ENCODE results near the gene FRMPD2. TPM values are rescaled to one million over a fixed set of nuclear protein-coding genes. Genes with fewer than 3 reads are reported as not detected.

Gene FRMPD2
- total and polyA plus RNA-seq, 4 donors = 0.28 TPM; not detected in 3

DNA sequence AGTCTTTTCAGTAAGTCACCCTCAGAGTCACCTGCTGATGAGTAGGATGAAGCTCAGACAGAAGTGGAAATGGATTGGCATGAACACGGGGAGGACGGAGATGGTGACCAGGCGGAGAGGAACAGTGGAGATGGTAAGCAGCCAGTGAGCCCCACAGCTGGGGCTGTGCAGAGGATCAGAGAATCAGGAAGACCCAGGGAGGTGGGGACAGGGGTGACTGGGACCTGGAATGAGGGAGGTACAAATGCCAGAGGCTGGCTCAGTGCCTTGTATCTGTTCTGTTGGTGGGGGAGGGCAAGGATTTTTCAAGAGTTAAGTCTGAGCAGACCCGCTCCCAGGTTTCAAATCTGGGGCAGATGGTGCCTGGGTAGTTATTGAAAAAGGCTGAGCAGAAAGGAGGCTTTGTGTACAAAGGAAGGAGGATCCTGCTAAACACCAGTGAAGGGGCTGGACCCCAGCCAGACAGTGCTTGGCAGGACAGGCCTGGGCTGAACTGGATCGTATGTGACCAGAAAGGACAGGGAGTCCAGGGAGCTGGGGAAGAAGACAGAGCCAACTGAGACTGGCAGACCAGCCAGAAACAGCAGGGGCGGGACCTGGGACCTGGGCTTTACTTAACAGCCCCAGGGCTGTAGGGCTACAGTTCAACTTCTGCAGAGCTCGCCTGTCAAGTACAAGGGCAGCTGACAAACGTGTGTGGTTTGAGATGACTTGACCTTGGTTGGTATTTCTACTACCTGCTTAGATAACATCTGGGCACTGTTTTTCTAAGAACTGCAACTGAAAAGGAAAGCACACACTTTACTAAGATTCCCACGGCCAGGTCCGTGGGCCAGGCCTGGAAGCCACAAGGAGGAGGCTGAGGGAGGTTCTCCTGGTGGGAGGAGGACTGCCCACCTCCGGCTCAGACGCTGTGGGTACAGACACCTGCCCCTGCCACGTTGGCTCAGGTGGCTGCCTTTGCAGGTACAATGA lies 13.2 kb upstream of the FRMPD2 start:
- Histone ChIP-seq H3K27ac (ENCODE audit: low read depth in 1 of 2, low read length in 2 of 2) (no peak overlapping the region), H3K36me3 (ENCODE audit: control insufficient read depth in 4 of 4, insufficient read depth in 3 of 4, low read depth in 1 of 4, low read length in 3 of 4) (no peaks in the 10 kb centered on the region), H3K9me3 (ENCODE audit: control insufficient read depth in 4 of 4, low read length in 3 of 4) (peaks cover 6 to 10% (median 8%) of the 10 kb centered on the region in 4 donors), H3K4me1 (ENCODE audit: control insufficient read depth in 4 of 4, insufficient read depth in 4 of 4, low read length in 3 of 4) (no peaks in the 10 kb centered on the region), H3K27me3 (ENCODE audit: control insufficient read depth in 4 of 4, insufficient read depth in 4 of 4, low read length in 3 of 4) (peaks cover 0 to 4% (median 0%) of the 10 kb centered on the region in 4 donors), H3K9ac (ENCODE audit: low read depth in 1 of 2, low read length in 2 of 2) (no peak overlapping the region), H3K4me3 (ENCODE audit: low read depth in 1 of 3, low read length in 3 of 3) (no peak overlapping the region)
- TF ChIP-seq, protein P1, sequence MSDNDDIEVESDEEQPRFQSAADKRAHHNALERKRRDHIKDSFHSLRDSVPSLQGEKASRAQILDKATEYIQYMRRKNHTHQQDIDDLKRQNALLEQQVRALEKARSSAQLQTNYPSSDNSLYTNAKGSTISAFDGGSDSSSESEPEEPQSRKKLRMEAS (IDR thresholded peaks at IDR 0.05) = no peak
- TF ChIP-seq JUND (IDR thresholded peaks at IDR 0.05) (no peak), FOXA1 (IDR thresholded peaks at IDR 0.05) (no peak), NR2F2 (IDR thresholded peaks at IDR 0.05) (no peak), HNF4A (conservative IDR thresholded peaks at IDR 0.05) (no peak), YY1 (IDR thresholded peaks at IDR 0.05) (no peak), GABPA (IDR thresholded peaks at IDR 0.05 in 1 of 2, conservative IDR thresholded peaks at IDR 0.05 in 1 of 2) (no peak), TAF1 (conservative IDR thresholded peaks at IDR 0.05) (no peak), EGR1 (IDR thresholded peaks at IDR 0.05; ENCODE audit: low read depth in 2 of 2) (no peak)
- TF ChIP-seq, protein P2, sequence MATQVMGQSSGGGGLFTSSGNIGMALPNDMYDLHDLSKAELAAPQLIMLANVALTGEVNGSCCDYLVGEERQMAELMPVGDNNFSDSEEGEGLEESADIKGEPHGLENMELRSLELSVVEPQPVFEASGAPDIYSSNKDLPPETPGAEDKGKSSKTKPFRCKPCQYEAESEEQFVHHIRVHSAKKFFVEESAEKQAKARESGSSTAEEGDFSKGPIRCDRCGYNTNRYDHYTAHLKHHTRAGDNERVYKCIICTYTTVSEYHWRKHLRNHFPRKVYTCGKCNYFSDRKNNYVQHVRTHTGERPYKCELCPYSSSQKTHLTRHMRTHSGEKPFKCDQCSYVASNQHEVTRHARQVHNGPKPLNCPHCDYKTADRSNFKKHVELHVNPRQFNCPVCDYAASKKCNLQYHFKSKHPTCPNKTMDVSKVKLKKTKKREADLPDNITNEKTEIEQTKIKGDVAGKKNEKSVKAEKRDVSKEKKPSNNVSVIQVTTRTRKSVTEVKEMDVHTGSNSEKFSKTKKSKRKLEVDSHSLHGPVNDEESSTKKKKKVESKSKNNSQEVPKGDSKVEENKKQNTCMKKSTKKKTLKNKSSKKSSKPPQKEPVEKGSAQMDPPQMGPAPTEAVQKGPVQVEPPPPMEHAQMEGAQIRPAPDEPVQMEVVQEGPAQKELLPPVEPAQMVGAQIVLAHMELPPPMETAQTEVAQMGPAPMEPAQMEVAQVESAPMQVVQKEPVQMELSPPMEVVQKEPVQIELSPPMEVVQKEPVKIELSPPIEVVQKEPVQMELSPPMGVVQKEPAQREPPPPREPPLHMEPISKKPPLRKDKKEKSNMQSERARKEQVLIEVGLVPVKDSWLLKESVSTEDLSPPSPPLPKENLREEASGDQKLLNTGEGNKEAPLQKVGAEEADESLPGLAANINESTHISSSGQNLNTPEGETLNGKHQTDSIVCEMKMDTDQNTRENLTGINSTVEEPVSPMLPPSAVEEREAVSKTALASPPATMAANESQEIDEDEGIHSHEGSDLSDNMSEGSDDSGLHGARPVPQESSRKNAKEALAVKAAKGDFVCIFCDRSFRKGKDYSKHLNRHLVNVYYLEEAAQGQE (IDR thresholded peaks at IDR 0.05) = no peak
- TF ChIP-seq, protein P3, sequence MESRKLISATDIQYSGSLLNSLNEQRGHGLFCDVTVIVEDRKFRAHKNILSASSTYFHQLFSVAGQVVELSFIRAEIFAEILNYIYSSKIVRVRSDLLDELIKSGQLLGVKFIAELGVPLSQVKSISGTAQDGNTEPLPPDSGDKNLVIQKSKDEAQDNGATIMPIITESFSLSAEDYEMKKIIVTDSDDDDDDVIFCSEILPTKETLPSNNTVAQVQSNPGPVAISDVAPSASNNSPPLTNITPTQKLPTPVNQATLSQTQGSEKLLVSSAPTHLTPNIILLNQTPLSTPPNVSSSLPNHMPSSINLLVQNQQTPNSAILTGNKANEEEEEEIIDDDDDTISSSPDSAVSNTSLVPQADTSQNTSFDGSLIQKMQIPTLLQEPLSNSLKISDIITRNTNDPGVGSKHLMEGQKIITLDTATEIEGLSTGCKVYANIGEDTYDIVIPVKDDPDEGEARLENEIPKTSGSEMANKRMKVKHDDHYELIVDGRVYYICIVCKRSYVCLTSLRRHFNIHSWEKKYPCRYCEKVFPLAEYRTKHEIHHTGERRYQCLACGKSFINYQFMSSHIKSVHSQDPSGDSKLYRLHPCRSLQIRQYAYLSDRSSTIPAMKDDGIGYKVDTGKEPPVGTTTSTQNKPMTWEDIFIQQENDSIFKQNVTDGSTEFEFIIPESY (IDR thresholded peaks at IDR 0.05) = no peak
- TF ChIP-seq, protein P4, sequence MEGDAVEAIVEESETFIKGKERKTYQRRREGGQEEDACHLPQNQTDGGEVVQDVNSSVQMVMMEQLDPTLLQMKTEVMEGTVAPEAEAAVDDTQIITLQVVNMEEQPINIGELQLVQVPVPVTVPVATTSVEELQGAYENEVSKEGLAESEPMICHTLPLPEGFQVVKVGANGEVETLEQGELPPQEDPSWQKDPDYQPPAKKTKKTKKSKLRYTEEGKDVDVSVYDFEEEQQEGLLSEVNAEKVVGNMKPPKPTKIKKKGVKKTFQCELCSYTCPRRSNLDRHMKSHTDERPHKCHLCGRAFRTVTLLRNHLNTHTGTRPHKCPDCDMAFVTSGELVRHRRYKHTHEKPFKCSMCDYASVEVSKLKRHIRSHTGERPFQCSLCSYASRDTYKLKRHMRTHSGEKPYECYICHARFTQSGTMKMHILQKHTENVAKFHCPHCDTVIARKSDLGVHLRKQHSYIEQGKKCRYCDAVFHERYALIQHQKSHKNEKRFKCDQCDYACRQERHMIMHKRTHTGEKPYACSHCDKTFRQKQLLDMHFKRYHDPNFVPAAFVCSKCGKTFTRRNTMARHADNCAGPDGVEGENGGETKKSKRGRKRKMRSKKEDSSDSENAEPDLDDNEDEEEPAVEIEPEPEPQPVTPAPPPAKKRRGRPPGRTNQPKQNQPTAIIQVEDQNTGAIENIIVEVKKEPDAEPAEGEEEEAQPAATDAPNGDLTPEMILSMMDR (IDR thresholded peaks at IDR 0.05; ENCODE audit: low read depth, low read length, missing input control) = no peak
- 77% methylated on average over 13 of the region's 13 CpGs for WGBS
- DNase-seq (ENCODE audit: low spot score) = no peak

DNA sequence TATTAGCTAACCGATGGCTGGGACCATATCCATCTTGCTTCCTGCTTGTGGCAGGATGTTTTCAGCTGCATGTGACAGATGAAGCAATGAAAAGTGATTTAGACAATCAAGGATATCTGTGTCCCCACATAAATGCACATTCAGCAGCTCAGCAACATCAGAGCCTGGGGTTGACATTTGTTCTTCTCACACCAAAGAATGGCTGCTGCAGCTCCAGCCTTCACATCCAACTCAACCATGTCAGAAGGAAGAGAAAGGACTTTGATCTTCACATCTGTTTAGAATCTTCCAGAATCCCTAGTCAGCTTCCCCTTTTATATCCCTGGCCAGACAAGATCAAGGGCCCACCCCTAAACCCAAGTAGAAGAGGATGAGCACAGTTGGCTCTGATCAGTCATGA lies 11.9 kb upstream of the FRMPD2 start:
- 84% methylated on average over 1 of the region's 1 CpG for WGBS
- Histone ChIP-seq H3K27ac (ENCODE audit: low read depth in 1 of 2, low read length in 2 of 2) (no peak overlapping the region), H3K36me3 (ENCODE audit: control insufficient read depth in 4 of 4, insufficient read depth in 3 of 4, low read depth in 1 of 4, low read length in 3 of 4) (no peaks in the 10 kb centered on the region), H3K9me3 (ENCODE audit: control insufficient read depth in 4 of 4, low read length in 3 of 4) (peaks cover 6 to 10% (median 8%) of the 10 kb centered on the region in 4 donors), H3K27me3 (ENCODE audit: control insufficient read depth in 4 of 4, insufficient read depth in 4 of 4, low read length in 3 of 4) (peaks cover 0 to 4% (median 0%) of the 10 kb centered on the region in 4 donors), H3K4me1 (ENCODE audit: control insufficient read depth in 4 of 4, insufficient read depth in 4 of 4, low read length in 3 of 4) (no peaks in the 10 kb centered on the region), H3K9ac (ENCODE audit: low read depth in 1 of 2, low read length in 2 of 2) (no peak overlapping the region), H3K4me3 (ENCODE audit: low read depth in 1 of 3, low read length in 3 of 3) (no peak overlapping the region)
- TF ChIP-seq HNF4A (conservative IDR thresholded peaks at IDR 0.05) (no peak), SP1 (IDR thresholded peaks at IDR 0.05) (no peak), TAF1 (conservative IDR thresholded peaks at IDR 0.05) (no peak), JUND (IDR thresholded peaks at IDR 0.05) (no peak)
- TF ChIP-seq, protein P1 (IDR thresholded peaks at IDR 0.05) = no peak
- TF ChIP-seq, protein P5, sequence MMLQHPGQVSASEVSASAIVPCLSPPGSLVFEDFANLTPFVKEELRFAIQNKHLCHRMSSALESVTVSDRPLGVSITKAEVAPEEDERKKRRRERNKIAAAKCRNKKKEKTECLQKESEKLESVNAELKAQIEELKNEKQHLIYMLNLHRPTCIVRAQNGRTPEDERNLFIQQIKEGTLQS (IDR thresholded peaks at IDR 0.05) = no peak
- TF ChIP-seq, protein P2 (IDR thresholded peaks at IDR 0.05) = no peak
- DNase-seq (ENCODE audit: low spot score) = no peak
